HepG2 (cell line): ENCODE data around the gene PARD3. TPM values are rescaled to one million over a fixed set of nuclear protein-coding genes. Genes with fewer than 3 reads are reported as not detected.

Experiments used
- ATAC-seq: fragments of 200-7000 bp; cut with Tn5 transposase; 3 replicates; pipeline ENCODE4 v1.9.1; 2020; ENCODE audit warnings: mild to moderate bottlenecking, moderate library complexity
- BruUV-seq: library from RNA; stranded (reverse); fragments of 400-500 nt; replicated peaks from 2 replicates; lab custom pipeline; 2021; lab: Mats Ljungman, UMichigan
- CTCF ChIA-PET: fragments of 300-600 bp; formaldehyde crosslinking; extraction: SDS; loops from one replicate; lab custom pipeline; 2021; ENCODE audit warnings: low total read pairs, inconsistent platforms, low intra/inter-chr PET ratio; lab: Yijun Ruan, JAX
- POLR2A ChIA-PET: fragments of 350-600 bp; sonication (Branson Sonifier 250); formaldehyde crosslinking; loops from one replicate; lab custom pipeline; 2020; ENCODE audit warnings: antibody characterized with exemption, inconsistent platforms; lab: Yijun Ruan, JAX
- DNase-seq: peaks from one replicate; pipeline ENCODE4 v3.0.0-alpha.2; 2015; ENCODE audit warnings: low spot score
- FAIRE-seq: peaks from 3 replicates; lab custom pipeline; 2011; peaks lifted over from hg19 to GRCh38; lab: Jason Lieb, UNC
- H2AFZ ChIP-seq: one replicate; pipeline ENCODE4 v1.6.1; 2011; ENCODE audit warnings: low read length, inconsistent platforms
- H3K27ac ChIP-seq: fragments of 300-600 bp; 3 replicates; pipeline ENCODE4 v1.8.0; 2011; ENCODE audit warnings: mixed run types, mild to moderate bottlenecking, mixed read lengths, low read length, inconsistent platforms; ENCODE audit not compliant: insufficient read depth; ENCODE audit errors: extremely low read length
- H3K27me3 ChIP-seq, 2 experiments: fragments of 200-600 bp in 1 of 2; 2 replicates in 1 of 2; 3 replicates in 1 of 2; pipeline versions ENCODE4 v1.6.0 to v1.8.0; 2011; ENCODE audit warnings: low read length in 2 of 2, mild to moderate bottlenecking in 2 of 2, moderate library complexity in 2 of 2, inconsistent platforms in 1 of 2; ENCODE audit not compliant: insufficient read depth in 2 of 2, control insufficient read depth in 1 of 2
- H3K36me3 ChIP-seq, 2 experiments: fragments of 200-600 bp in 1 of 2; replicated peaks in 1 of 2; 2 replicates in 1 of 2; 3 replicates in 1 of 2; pipeline versions ENCODE4 v1.5.1 to v1.8.0; 2011; ENCODE audit warnings: low read length in 2 of 2, inconsistent platforms in 1 of 2; ENCODE audit not compliant: insufficient read depth in 2 of 2, control insufficient read depth in 1 of 2
- H3K4me1 ChIP-seq: 2 replicates; pipeline ENCODE4 v1.5.1; 2012; ENCODE audit warnings: low read length, inconsistent platforms; ENCODE audit not compliant: insufficient read depth
- H3K4me2 ChIP-seq: 2 replicates; pipeline ENCODE4 v1.6.0; 2011; ENCODE audit warnings: low read depth, low read length, inconsistent platforms
- H3K4me3 ChIP-seq, 3 experiments: fragments of 200-600 bp in 1 of 3; sonication (generic), shearing (Covaris generic) in 1 of 3; replicated peaks in 1 of 3; 2 replicates each; pipeline ENCODE4 v1.5.1; 2011 to 2016; ENCODE audit warnings: low read length in 3 of 3, inconsistent platforms in 2 of 3, low read depth in 2 of 3, mild to moderate bottlenecking in 2 of 3, control low read depth in 1 of 3, mixed read lengths in 1 of 3; ENCODE audit not compliant: insufficient read depth in 1 of 3
- H3K79me2 ChIP-seq: one replicate; pipeline ENCODE4 v1.6.1; 2011; ENCODE audit warnings: low read length, inconsistent platforms; ENCODE audit not compliant: insufficient read depth
- H3K9ac ChIP-seq: 2 replicates; pipeline ENCODE4 v1.6.0; 2011; ENCODE audit warnings: mild to moderate bottlenecking, low read depth, low read length, inconsistent platforms; ENCODE audit not compliant: insufficient read depth
- H3K9me3 ChIP-seq: 2 replicates; pipeline ENCODE4 v1.5.1; 2012; ENCODE audit warnings: mild to moderate bottlenecking, low read length
- H4K20me1 ChIP-seq: 2 replicates; pipeline ENCODE4 v1.6.0; 2011; ENCODE audit warnings: inconsistent platforms, mild to moderate bottlenecking, low read length, moderate library complexity; ENCODE audit not compliant: insufficient read depth
- MAFF ChIP-seq: IDR thresholded peaks from 2 replicates; pipeline ENCODE4 v1.6.1; 2011; ENCODE audit warnings: low read depth, low read length, improper control_type of control experiment
- MAFK ChIP-seq, 2 experiments: IDR thresholded peaks in 1 of 2; conservative IDR thresholded peaks in 1 of 2; 2 replicates each; pipeline ENCODE4 v1.6.1; 2011; ENCODE audit warnings: improper control_type of control experiment in 2 of 2, low read length in 2 of 2
- MED8 ChIP-seq: sonication (generic); formaldehyde crosslinking; IDR thresholded peaks from 2 replicates; pipeline ENCODE4 v1.8.1; 2023; ENCODE audit warnings: mild to moderate bottlenecking, missing genetic modification reagents; ENCODE audit not compliant: insufficient replicate concordance
- SALL2 ChIP-seq: sonication (generic); formaldehyde crosslinking; IDR thresholded peaks from 2 replicates; pipeline ENCODE4 v1.8.1; 2023; ENCODE audit warnings: mild to moderate bottlenecking, missing genetic modification reagents, inconsistent platforms
- WIZ ChIP-seq: sonication (generic); formaldehyde crosslinking; IDR thresholded peaks from 2 replicates; pipeline ENCODE4 v1.5.1; 2020; ENCODE audit warnings: mild to moderate bottlenecking, missing genetic modification reagents
- ZBTB8A ChIP-seq: sonication (generic); formaldehyde crosslinking; IDR thresholded peaks from 2 replicates; pipeline ENCODE4 v1.4.0; 2020; ENCODE audit warnings: mild to moderate bottlenecking, low read depth, missing genetic modification reagents, borderline replicate concordance
- ZNF652 ChIP-seq: IDR thresholded peaks from 2 replicates; pipeline ENCODE4 v1.6.1; 2016; ENCODE audit warnings: low read depth, borderline replicate concordance
- ZNF781 ChIP-seq: sonication (generic); formaldehyde crosslinking; IDR thresholded peaks from 2 replicates; pipeline ENCODE4 v1.5.1; 2020; ENCODE audit warnings: borderline replicate concordance, mild to moderate bottlenecking, missing genetic modification reagents; ENCODE audit errors: not compliant biosample characterization
- WGBS: methylation state at CpG from one replicate; pipeline ENCODE4 v1.1.6; 2017; ENCODE audit warnings: low lambda C conversion rate; 5-methylcytosine and 5-hydroxymethylcytosine counted together
- in situ Hi-C: cut with HindIII; loops from 2 replicates; pipeline ENCODE4 v1.10.0; 2017; ENCODE audit warnings: low pct_unique_long_range_greater_than_20kb; ENCODE audit not compliant: extremely low pct_ligation_motif_present
- intact Hi-C: fragments of 100-400 bp; cut with micrococcal nuclease; formaldehyde crosslinking; loops from one replicate; pipeline ENCODE4 v1.10.0; 2022; ENCODE audit not compliant: unreplicated experiment
- polyA plus RNA-seq, 8 experiments: library from polyadenylated mRNA; depleted of rRNA in 3 of 8; stranded (reverse) in 7 of 8; unstranded in 1 of 8; fragments of >200 nt; fragmentation: Illumina TruSeq in 4 of 8; extraction: Trizol in 4 of 8; gene quantifications; 2 replicates each; pipeline versions ENCODE4 v1.2.1 to v1.2.3, GENCODE V29; 2011 to 2016; ENCODE audit warnings: low read depth in 4 of 8, missing spikeins in 1 of 8, mixed read lengths in 1 of 8; ENCODE audit not compliant: insufficient read depth in 1 of 8
- total RNA-seq, 5 experiments: library from RNA; depleted of rRNA; stranded (reverse); fragments of >200 nt; fragmentation: Illumina TruSeq; extraction: Trizol; gene quantifications; 2 replicates each; pipeline ENCODE4 v1.2.3, GENCODE V29; 2016; ENCODE audit warnings: low read depth in 1 of 5
- TF ChIP-seq, protein P1 (sequence below): sonication (generic); formaldehyde crosslinking; IDR thresholded peaks from 2 replicates; pipeline ENCODE4 v1.4.0; 2020; ENCODE audit warnings: missing genetic modification reagents, borderline replicate concordance
- TF ChIP-seq, protein P2 (sequence below): IDR thresholded peaks from 2 replicates; pipeline ENCODE4 v1.6.1; 2016; ENCODE audit warnings: control low read depth

PARD3 gene
- total and polyA plus RNA-seq, 2 of the 13 experiments (the other 11 are each of a cell fraction or from before 2014, with no cell fraction given) = 40.9 to 60.0 TPM

DNA sequence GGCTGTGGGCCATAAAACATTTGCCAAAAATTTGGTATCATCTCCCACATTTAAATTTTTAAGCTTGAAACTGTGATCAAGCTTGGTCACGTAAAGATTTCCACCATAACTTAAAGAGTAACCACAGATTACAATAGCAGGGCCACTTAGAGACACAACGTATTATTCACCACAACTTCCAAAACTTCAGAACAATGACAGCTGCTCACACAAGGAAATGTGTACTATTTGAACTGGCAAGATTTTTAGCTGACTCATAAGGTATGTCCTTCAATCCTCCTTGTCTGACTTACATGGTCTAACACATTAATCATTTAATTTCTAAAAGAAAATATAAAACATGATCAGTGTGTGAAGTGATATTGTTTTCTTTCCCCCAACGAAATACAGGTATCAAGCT is 234.5 kb downstream of the PARD3 start:
- no peak overlapping the region for H3K27ac ChIP-seq
- ATAC-seq (no peak), DNase-seq (peak; percentile 17), FAIRE-seq (no peak)
- in situ Hi-C loops = no loop called here
- intact Hi-C loops = no loop called here
- no peak overlapping the region for H3K9ac ChIP-seq
- H3K4me1 ChIP-seq = no peaks in the 10 kb centered on the region
- no peak overlapping the region for H3K4me3 ChIP-seq
- no peaks in the 10 kb centered on the region for H3K27me3 ChIP-seq
- H2AFZ ChIP-seq = no peak overlapping the region
- H4K20me1 ChIP-seq = no peaks in the 10 kb centered on the region
- no TSS peak for BruUV-seq
- no peaks in the 10 kb centered on the region for H3K79me2 ChIP-seq
- H3K36me3 ChIP-seq = no peaks in the 10 kb centered on the region; a peak in 1 of 5 replicates
- ChIA-PET CTCF (no interaction called here), POLR2A (no interaction called here)
- no peaks in the 10 kb centered on the region for H3K9me3 ChIP-seq
- no peak overlapping the region for H3K4me2 ChIP-seq
- TF ChIP-seq, protein P1, sequence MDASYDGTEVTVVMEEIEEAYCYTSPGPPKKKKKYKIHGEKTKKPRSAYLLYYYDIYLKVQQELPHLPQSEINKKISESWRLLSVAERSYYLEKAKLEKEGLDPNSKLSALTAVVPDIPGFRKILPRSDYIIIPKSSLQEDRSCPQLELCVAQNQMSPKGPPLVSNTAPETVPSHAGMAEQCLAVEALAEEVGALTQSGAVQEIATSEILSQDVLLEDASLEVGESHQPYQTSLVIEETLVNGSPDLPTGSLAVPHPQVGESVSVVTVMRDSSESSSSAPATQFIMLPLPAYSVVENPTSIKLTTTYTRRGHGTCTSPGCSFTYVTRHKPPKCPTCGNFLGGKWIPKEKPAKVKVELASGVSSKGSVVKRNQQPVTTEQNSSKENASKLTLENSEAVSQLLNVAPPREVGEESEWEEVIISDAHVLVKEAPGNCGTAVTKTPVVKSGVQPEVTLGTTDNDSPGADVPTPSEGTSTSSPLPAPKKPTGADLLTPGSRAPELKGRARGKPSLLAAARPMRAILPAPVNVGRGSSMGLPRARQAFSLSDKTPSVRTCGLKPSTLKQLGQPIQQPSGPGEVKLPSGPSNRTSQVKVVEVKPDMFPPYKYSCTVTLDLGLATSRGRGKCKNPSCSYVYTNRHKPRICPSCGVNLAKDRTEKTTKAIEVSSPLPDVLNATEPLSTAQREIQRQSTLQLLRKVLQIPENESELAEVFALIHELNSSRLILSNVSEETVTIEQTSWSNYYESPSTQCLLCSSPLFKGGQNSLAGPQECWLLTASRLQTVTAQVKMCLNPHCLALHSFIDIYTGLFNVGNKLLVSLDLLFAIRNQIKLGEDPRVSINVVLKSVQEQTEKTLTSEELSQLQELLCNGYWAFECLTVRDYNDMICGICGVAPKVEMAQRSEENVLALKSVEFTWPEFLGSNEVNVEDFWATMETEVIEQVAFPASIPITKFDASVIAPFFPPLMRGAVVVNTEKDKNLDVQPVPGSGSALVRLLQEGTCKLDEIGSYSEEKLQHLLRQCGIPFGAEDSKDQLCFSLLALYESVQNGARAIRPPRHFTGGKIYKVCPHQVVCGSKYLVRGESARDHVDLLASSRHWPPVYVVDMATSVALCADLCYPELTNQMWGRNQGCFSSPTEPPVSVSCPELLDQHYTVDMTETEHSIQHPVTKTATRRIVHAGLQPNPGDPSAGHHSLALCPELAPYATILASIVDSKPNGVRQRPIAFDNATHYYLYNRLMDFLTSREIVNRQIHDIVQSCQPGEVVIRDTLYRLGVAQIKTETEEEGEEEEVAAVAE (CRISPR knock-in tag) = no peak
- TF ChIP-seq MAFK (conservative IDR thresholded peaks at IDR 0.05 in 1 of 2, IDR thresholded peaks at IDR 0.05 in 1 of 2; ENCODE audit: low read length in 2 of 2) = peak; percentile 38 to 62; a peak in 2 of 4 replicates
- no peak for TF ChIP-seq WIZ (CRISPR knock-in tag)
- TF ChIP-seq SALL2 (CRISPR knock-in tag) = no peak
- TF ChIP-seq, protein P2, sequence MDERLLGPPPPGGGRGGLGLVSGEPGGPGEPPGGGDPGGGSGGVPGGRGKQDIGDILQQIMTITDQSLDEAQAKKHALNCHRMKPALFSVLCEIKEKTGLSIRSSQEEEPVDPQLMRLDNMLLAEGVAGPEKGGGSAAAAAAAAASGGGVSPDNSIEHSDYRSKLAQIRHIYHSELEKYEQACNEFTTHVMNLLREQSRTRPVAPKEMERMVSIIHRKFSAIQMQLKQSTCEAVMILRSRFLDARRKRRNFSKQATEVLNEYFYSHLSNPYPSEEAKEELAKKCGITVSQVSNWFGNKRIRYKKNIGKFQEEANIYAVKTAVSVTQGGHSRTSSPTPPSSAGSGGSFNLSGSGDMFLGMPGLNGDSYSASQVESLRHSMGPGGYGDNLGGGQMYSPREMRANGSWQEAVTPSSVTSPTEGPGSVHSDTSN = no peak
- TF ChIP-seq MAFF = peak; percentile 62
- no peak for TF ChIP-seq ZNF781
- no peak for TF ChIP-seq MED8 (CRISPR knock-in tag)
- TF ChIP-seq ZNF652 = no peak
- TF ChIP-seq ZBTB8A (CRISPR knock-in tag) = no peak
- 90% methylated on average over 3 of the region's 3 CpGs for WGBS
